GM12875 (cell line): ENCODE data around the gene UBAC2.

Experiments
- H3K4me3 ChIP-seq: one replicate; pipeline ENCODE4 v1.5.1; 2011; ENCODE audit warnings: low read depth, low read length, control low read depth
- CTCF ChIP-seq: IDR thresholded peaks from 2 replicates; pipeline ENCODE4 v1.5.1; 2011; ENCODE audit warnings: low read depth, mild to moderate bottlenecking, control low read depth, inconsistent platforms, low read length, moderate library complexity, borderline replicate concordance; ENCODE audit not compliant: insufficient read depth

UBAC2 gene

GRCh38 chr13:99200432-99201167, at the start of gene UBAC2:
TSS of gene UBAC2 (plus strand) at chr13:99200854. CDS start at chr13:99200909, 55 bp downstream.
- H3K4me3 ChIP-seq, result peak within 1 kb of the TSS; percentile 94
- no peak for TF ChIP-seq CTCF

- no peak for TF ChIP-seq CTCF
- H3K4me3 ChIP-seq, result no peak overlapping the region
Observed at GRCh38 chr13:99151516-99151915, 49.1 kb upstream of the UBAC2 start.

- no peak for TF ChIP-seq CTCF
Observed at GRCh38 chr13:99153219-99153618, 47.4 kb upstream of the UBAC2 start.

DNA sequence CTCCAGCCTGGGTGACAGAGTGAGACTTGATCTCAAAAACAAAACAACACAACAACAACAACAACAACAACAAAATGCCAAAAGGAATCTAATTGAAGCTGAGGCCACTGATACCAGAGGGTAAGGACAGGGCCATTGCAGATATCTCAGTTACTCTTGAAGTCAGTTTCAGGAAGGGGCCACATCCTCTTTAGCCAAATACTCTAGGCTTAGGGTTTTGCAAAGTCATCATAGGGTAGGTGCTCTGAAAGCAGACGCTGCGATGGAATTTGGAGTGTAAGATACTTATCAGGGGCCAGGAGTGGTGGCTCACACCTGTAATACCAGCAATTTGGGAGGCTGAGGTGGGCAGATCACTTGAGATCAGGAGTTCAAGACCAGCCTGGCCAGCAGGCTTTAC, 46.6 kb upstream of the UBAC2 start:
- H3K4me3 ChIP-seq, result no peak overlapping the region
- TF ChIP-seq CTCF, result no peak

More at GRCh38 chr13:99153219-99153618, 47.4 kb upstream of the UBAC2 start:
- H3K4me3 ChIP-seq, result no peak overlapping the region

DNA sequence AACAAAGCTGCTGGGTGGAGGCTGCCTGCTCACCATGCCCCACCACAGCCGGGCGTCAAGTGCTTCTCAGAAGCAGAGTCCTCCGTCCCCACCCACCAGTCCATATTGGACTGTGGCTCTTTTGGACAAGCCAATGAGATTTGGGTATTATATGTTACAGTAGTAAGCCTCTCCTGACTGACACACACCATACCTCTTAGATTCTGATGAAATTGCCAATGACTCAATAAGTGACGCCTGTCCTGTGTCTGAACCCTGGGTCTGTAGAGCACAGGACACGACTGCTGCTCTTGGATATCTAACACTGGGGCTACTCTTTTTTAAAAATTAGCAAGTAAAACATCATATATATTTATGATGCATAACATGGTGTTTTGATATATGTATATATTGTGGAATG, 44.8 kb upstream of the UBAC2 start:
- H3K4me3 ChIP-seq, result no peak overlapping the region
- no peak for TF ChIP-seq CTCF

DNA sequence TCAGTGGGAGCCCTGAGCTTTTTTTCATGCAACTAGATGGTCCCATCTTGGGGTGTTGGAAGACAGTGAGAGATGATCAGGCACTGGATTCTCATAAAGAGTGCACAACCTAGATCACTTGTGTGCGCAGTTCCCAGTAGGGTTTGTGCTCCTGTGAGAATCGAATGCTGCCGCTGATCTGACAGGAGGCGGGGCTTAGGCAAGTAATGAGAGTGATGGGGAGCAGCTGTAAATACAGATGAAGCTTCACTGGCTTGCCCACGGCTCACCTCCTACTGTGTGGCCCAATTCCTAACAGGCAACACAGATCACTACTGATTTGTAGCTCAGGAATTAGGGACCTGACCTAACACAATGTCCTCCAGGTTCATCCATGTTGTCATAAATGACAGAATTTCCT, 43.6 kb upstream of the UBAC2 start:
- no peak for TF ChIP-seq CTCF
- no peak overlapping the region for H3K4me3 ChIP-seq

GRCh38 chr13:99158846-99159245, 41.8 kb upstream of the UBAC2 start:
- TF ChIP-seq CTCF, result no peak
- H3K4me3 ChIP-seq, result no peak overlapping the region
